ENCODE measurements around the gene ZNF165. TPM values are rescaled to one million over a fixed set of nuclear protein-coding genes. Genes with fewer than 3 reads are reported as not detected.

The ZNF165 gene
- total and polyA plus RNA-seq, 2 of the 13 experiments (the other 11 are each of a cell fraction or from before 2014, with no cell fraction given): 0.58 to 8.6 TPM

DNA sequence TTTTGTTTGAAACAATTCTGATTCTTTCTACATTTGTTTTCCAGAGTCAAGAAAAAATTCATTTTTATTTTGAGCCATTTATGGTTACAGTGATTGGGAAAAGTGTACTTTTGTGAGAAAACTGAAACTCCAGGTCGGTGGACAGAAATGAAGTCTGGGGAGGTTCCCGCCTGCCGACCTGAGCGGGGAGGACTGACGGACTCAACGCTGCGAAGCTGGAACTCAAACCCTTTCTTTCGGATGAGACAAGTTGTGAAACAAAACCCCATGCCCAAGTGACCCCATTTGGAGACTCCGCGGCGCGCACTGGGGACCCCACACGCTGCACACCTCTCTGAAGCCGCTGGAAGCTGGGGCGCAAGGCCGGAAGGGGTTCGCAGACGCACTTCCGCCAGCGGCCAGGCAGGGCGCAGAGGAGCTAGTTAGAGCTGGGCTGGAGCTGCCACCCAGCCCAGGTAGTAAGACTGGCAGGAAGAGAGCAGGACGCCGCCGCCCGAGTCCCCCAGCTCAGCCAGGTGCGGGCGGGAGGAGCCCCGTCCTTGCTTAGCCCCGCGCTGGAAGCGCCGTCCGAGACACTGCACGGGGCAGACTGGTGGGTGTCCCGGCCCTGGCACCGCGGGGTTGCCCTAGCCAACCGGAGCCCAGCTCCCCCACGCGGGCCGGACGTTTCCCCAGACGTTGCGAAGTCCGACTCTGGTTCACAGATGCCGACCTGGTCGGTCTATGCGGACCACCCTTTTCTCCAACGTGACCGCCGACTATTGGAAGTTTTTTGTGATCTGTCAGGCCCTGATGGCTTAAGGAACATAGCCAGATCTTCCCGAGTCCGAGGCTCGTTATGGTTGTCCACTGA, 24.2 kb downstream of the ZNF165 start (continued):
- no peak for TF ChIP-seq ATF5 (CRISPR knock-in tag; IDR thresholded peaks at IDR 0.05; ENCODE audit: low read depth)
- TF ChIP-seq, protein P1, sequence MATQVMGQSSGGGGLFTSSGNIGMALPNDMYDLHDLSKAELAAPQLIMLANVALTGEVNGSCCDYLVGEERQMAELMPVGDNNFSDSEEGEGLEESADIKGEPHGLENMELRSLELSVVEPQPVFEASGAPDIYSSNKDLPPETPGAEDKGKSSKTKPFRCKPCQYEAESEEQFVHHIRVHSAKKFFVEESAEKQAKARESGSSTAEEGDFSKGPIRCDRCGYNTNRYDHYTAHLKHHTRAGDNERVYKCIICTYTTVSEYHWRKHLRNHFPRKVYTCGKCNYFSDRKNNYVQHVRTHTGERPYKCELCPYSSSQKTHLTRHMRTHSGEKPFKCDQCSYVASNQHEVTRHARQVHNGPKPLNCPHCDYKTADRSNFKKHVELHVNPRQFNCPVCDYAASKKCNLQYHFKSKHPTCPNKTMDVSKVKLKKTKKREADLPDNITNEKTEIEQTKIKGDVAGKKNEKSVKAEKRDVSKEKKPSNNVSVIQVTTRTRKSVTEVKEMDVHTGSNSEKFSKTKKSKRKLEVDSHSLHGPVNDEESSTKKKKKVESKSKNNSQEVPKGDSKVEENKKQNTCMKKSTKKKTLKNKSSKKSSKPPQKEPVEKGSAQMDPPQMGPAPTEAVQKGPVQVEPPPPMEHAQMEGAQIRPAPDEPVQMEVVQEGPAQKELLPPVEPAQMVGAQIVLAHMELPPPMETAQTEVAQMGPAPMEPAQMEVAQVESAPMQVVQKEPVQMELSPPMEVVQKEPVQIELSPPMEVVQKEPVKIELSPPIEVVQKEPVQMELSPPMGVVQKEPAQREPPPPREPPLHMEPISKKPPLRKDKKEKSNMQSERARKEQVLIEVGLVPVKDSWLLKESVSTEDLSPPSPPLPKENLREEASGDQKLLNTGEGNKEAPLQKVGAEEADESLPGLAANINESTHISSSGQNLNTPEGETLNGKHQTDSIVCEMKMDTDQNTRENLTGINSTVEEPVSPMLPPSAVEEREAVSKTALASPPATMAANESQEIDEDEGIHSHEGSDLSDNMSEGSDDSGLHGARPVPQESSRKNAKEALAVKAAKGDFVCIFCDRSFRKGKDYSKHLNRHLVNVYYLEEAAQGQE (IDR thresholded peaks at IDR 0.05; ENCODE audit: borderline replicate concordance in 1 of 2, low read depth in 1 of 2, low read length in 2 of 2): peak in 1 of 2 experiments; percentile 56; a peak in 1 of 4 replicates
- TF ChIP-seq ZNF441 (CRISPR knock-in tag; IDR thresholded peaks at IDR 0.05; ENCODE audit: borderline replicate concordance): no peak
- peak; percentile 94; the same call in 1 of the 2 replicates for TF ChIP-seq ZNF776 (CRISPR knock-in tag; IDR thresholded peaks at IDR 0.05)
- TF ChIP-seq MYNN (CRISPR knock-in tag; IDR thresholded peaks at IDR 0.05; ENCODE audit: low read depth): 0 out of 2 replicates have a peak, but pooled peaks have one; percentile 79
- TF ChIP-seq ZNF34 (CRISPR knock-in tag; IDR thresholded peaks at IDR 0.05; ENCODE audit: borderline replicate concordance): peak; percentile 77; the same call in 1 of the 2 replicates
- peak; percentile 92 for TF ChIP-seq BRD4 (CRISPR knock-in tag; IDR thresholded peaks at IDR 0.05)
- TF ChIP-seq, protein P2, sequence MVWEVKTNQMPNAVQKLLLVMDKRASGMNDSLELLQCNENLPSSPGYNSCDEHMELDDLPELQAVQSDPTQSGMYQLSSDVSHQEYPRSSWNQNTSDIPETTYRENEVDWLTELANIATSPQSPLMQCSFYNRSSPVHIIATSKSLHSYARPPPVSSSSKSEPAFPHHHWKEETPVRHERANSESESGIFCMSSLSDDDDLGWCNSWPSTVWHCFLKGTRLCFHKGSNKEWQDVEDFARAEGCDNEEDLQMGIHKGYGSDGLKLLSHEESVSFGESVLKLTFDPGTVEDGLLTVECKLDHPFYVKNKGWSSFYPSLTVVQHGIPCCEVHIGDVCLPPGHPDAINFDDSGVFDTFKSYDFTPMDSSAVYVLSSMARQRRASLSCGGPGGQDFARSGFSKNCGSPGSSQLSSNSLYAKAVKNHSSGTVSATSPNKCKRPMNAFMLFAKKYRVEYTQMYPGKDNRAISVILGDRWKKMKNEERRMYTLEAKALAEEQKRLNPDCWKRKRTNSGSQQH (CRISPR knock-in tag; IDR thresholded peaks at IDR 0.05; ENCODE audit: low read depth): peak; percentile 67; the same call in 1 of the 2 replicates
- 0 out of 2 replicates have a peak, but pooled peaks have one; percentile 44 for TF ChIP-seq E2F5 (CRISPR knock-in tag; conservative IDR thresholded peaks at IDR 0.05)
- no peak for TF ChIP-seq HOXA7 (CRISPR knock-in tag; IDR thresholded peaks at IDR 0.05)
- TF ChIP-seq, protein P3, sequence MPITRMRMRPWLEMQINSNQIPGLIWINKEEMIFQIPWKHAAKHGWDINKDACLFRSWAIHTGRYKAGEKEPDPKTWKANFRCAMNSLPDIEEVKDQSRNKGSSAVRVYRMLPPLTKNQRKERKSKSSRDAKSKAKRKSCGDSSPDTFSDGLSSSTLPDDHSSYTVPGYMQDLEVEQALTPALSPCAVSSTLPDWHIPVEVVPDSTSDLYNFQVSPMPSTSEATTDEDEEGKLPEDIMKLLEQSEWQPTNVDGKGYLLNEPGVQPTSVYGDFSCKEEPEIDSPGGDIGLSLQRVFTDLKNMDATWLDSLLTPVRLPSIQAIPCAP (CRISPR knock-in tag; IDR thresholded peaks at IDR 0.05; ENCODE audit: low read depth): no peak
- peak; percentile 69 for TF ChIP-seq MEIS2 (CRISPR knock-in tag; IDR thresholded peaks at IDR 0.05)
- TF ChIP-seq JUN (CRISPR knock-in tag; IDR thresholded peaks at IDR 0.05): no peak
- TF ChIP-seq, protein P4, sequence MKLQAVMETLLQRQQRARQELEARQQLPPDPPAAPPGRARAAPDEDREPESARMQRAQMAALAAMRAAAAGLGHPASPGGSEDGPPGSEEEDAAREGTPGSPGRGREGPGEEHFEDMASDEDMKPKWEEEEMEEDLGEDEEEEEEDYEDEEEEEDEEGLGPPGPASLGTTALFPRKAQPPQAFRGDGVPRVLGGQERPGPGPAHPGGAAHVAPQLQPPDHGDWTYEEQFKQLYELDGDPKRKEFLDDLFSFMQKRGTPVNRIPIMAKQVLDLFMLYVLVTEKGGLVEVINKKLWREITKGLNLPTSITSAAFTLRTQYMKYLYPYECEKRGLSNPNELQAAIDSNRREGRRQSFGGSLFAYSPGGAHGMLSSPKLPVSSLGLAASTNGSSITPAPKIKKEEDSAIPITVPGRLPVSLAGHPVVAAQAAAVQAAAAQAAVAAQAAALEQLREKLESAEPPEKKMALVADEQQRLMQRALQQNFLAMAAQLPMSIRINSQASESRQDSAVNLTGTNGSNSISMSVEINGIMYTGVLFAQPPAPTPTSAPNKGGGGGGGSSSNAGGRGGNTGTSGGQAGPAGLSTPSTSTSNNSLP (IDR thresholded peaks at IDR 0.05; ENCODE audit: low read depth, low read length): no peak
- no peak for TF ChIP-seq MLLT10 (CRISPR knock-in tag; IDR thresholded peaks at IDR 0.05)
- TF ChIP-seq ZNF10 (CRISPR knock-in tag; IDR thresholded peaks at IDR 0.05; ENCODE audit: borderline replicate concordance, low read depth): no peak

Data from HepG2 (cell line).